H9 (cell line): Measurements from ENCODE around the gene BCAR1. TPM values are rescaled to one million over a fixed set of nuclear protein-coding genes. Genes with fewer than 3 reads are reported as not detected.
A peak's percentile ranks its signal among the peaks of the same experiment; 100 is the strongest.

ENCODE experiments used
- DNase-seq: peaks from one replicate; pipeline ENCODE4 v3.0.0-alpha.2; 2017
- H2AFZ ChIP-seq: one replicate; pipeline ENCODE4 v1.6.1; 2013; ENCODE audit warnings: mild to moderate bottlenecking, low read length, control low read depth, moderate library complexity
- H2AK5ac ChIP-seq: 2 replicates; pipeline ENCODE4 v1.6.1; 2013; ENCODE audit warnings: low read length, control low read depth, mixed read lengths; ENCODE audit not compliant: insufficient read length
- H2BK120ac ChIP-seq: one replicate; pipeline ENCODE4 v1.6.1; 2013; ENCODE audit warnings: low read depth, mild to moderate bottlenecking, low read length, control low read depth, inconsistent platforms; ENCODE audit not compliant: poor library complexity, severe bottlenecking
- H2BK12ac ChIP-seq: 2 replicates; pipeline ENCODE4 v1.6.1; 2013; ENCODE audit warnings: low read length, control low read depth, mixed read lengths, low read depth; ENCODE audit not compliant: insufficient read length
- H2BK15ac ChIP-seq: 2 replicates; pipeline ENCODE4 v1.6.1; 2013; ENCODE audit warnings: low read depth, low read length, control low read depth
- H2BK20ac ChIP-seq: one replicate; pipeline ENCODE4 v1.6.1; 2013; ENCODE audit warnings: low read depth, mild to moderate bottlenecking, low read length, control low read depth, inconsistent platforms; ENCODE audit not compliant: poor library complexity, severe bottlenecking
- H2BK5ac ChIP-seq: 2 replicates; pipeline ENCODE4 v1.6.1; 2013; ENCODE audit warnings: low read length, control low read depth, mixed read lengths; ENCODE audit not compliant: insufficient read length
- H3K14ac ChIP-seq: 2 replicates; pipeline ENCODE4 v1.6.1; 2013; ENCODE audit warnings: low read length, control low read depth; ENCODE audit not compliant: insufficient read depth
- H3K18ac ChIP-seq: 2 replicates; pipeline ENCODE4 v1.6.1; 2013; ENCODE audit warnings: low read depth, mild to moderate bottlenecking, mixed read lengths, low read length, control low read depth; ENCODE audit not compliant: insufficient read length
- H3K23ac ChIP-seq: 2 replicates; pipeline ENCODE4 v1.6.1; 2013; ENCODE audit warnings: low read length, control low read depth, mixed read lengths, low read depth; ENCODE audit not compliant: insufficient read length
- H3K23me2 ChIP-seq: 2 replicates; pipeline ENCODE4 v1.6.1; 2013; ENCODE audit warnings: low read depth, mild to moderate bottlenecking, mixed read lengths, low read length, control low read depth; ENCODE audit not compliant: insufficient read length, poor library complexity, severe bottlenecking
- H3K27ac ChIP-seq: 2 replicates; pipeline ENCODE4 v1.5.1; 2013; ENCODE audit warnings: low read length, control low read depth, mixed read lengths, low read depth; ENCODE audit not compliant: insufficient read length
- H3K27me3 ChIP-seq: 2 replicates; pipeline ENCODE4 v1.6.1; 2013; ENCODE audit warnings: low read length, control low read depth, inconsistent platforms; ENCODE audit not compliant: insufficient read depth
- H3K4ac ChIP-seq: 2 replicates; pipeline ENCODE4 v1.6.1; 2013; ENCODE audit warnings: low read depth, mild to moderate bottlenecking, control low read depth, inconsistent platforms, low read length, moderate library complexity
- H3K4me1 ChIP-seq: 2 replicates; pipeline ENCODE4 v1.6.1; 2013; ENCODE audit warnings: low read length, control low read depth, inconsistent platforms; ENCODE audit not compliant: insufficient read depth
- H3K4me2 ChIP-seq: 2 replicates; pipeline ENCODE4 v1.6.1; 2013; ENCODE audit warnings: low read length, control low read depth, mixed read lengths; ENCODE audit not compliant: insufficient read length, insufficient read depth
- H3K56ac ChIP-seq: 2 replicates; pipeline ENCODE4 v1.6.1; 2013; ENCODE audit warnings: low read depth, mild to moderate bottlenecking, mixed read lengths, low read length, control low read depth; ENCODE audit not compliant: insufficient read length
- H3K79me1 ChIP-seq: 2 replicates; pipeline ENCODE4 v1.6.1; 2013; ENCODE audit warnings: low read depth, mild to moderate bottlenecking, moderate library complexity, low read length, control low read depth, inconsistent platforms; ENCODE audit not compliant: insufficient read depth, poor library complexity, severe bottlenecking
- H3K79me2 ChIP-seq: 2 replicates; pipeline ENCODE4 v1.6.1; 2013; ENCODE audit warnings: low read length, control low read depth, inconsistent platforms; ENCODE audit not compliant: insufficient read depth
- H3K9ac ChIP-seq: 2 replicates; pipeline ENCODE4 v1.6.1; 2013; ENCODE audit warnings: low read length, control low read depth, mixed read lengths; ENCODE audit not compliant: insufficient read length; ENCODE audit errors: extremely low read depth
- H3K9me3 ChIP-seq: one replicate; pipeline ENCODE4 v1.6.1; 2013; ENCODE audit warnings: low read depth, low read length, inconsistent platforms; ENCODE audit not compliant: control insufficient read depth
- H3T11ph ChIP-seq: one replicate; pipeline ENCODE4 v1.6.1; 2013; ENCODE audit warnings: mild to moderate bottlenecking, low read length, control low read depth, inconsistent platforms
- H4K20me1 ChIP-seq: one replicate; pipeline ENCODE4 v1.6.1; 2013; ENCODE audit not compliant: control insufficient read depth, insufficient read length, insufficient read depth
- H4K5ac ChIP-seq: 2 replicates; pipeline ENCODE4 v1.6.1; 2013; ENCODE audit warnings: low read depth, mild to moderate bottlenecking, mixed read lengths, low read length, control low read depth; ENCODE audit not compliant: insufficient read length
- H4K8ac ChIP-seq: replicated peaks from 2 replicates; pipeline ENCODE4 v1.6.1; 2013; ENCODE audit warnings: low read length, control low read depth, mixed read lengths, low read depth; ENCODE audit not compliant: insufficient read length
- H4K91ac ChIP-seq: 2 replicates; pipeline ENCODE4 v1.6.1; 2013; ENCODE audit warnings: low read depth, mild to moderate bottlenecking, moderate library complexity, mixed read lengths, low read length, control low read depth; ENCODE audit not compliant: insufficient read length
- H3K27ac Mint-ChIP-seq, 3 experiments: 2 replicates in 2 of 3; 3 replicates in 1 of 3; pipeline ENCODE4 v1.8.0; 2020 to 2021; ENCODE audit warnings: mixed read lengths in 3 of 3, mild to moderate bottlenecking in 1 of 3, moderate library complexity in 1 of 3
- H3K27me3 Mint-ChIP-seq: 2 replicates; pipeline ENCODE4 v1.8.0; 2021; ENCODE audit warnings: low read depth, mild to moderate bottlenecking, moderate library complexity, mixed read lengths
- H3K36me3 Mint-ChIP-seq, 3 experiments: 2 replicates in 2 of 3; 3 replicates in 1 of 3; pipeline ENCODE4 v1.8.0; 2020 to 2021; ENCODE audit warnings: low read depth in 3 of 3, mixed read lengths in 3 of 3; ENCODE audit not compliant: insufficient read depth in 1 of 3
- H3K4me1 Mint-ChIP-seq, 2 experiments: 2 replicates each; pipeline ENCODE4 v1.8.0; 2020; ENCODE audit warnings: mixed read lengths in 2 of 2
- H3K4me3 Mint-ChIP-seq, 2 experiments: 2 replicates in 1 of 2; 3 replicates in 1 of 2; pipeline ENCODE4 v1.8.0; 2020 to 2021; ENCODE audit warnings: mild to moderate bottlenecking in 2 of 2, mixed read lengths in 2 of 2, moderate library complexity in 1 of 2
- H3K9me3 Mint-ChIP-seq, 2 experiments: 2 replicates in 1 of 2; 3 replicates in 1 of 2; pipeline ENCODE4 v1.8.0; 2020; ENCODE audit warnings: mild to moderate bottlenecking in 2 of 2, mixed read lengths in 2 of 2, moderate library complexity in 1 of 2
- WGBS: extraction: QIAGEN DNeasy Blood & Tissue Kit; methylation state at CpG from one replicate; pipeline ENCODE4 v1.1.7; 2013; ENCODE audit warnings: missing lambda C conversion rate, low lambda C conversion rate, mixed read lengths; ENCODE audit not compliant: insufficient read length; ENCODE audit errors: extremely low coverage; 5-methylcytosine and 5-hydroxymethylcytosine counted together
- total RNA-seq: library from RNA; stranded (reverse); gene quantifications from 2 replicates; pipeline ENCODE4 v1.2.1, GENCODE V29; 2021
- TF ChIP-seq, protein P1 (sequence below): fragments of 200-600 bp; sonication (generic); conservative IDR thresholded peaks from 3 replicates; pipeline ENCODE4 v1.8.0; 2021; ENCODE audit warnings: antibody characterized with exemption, mild to moderate bottlenecking

Gene BCAR1
- total RNA-seq, 1 experiment from 2014 or later = 97.1 TPM

DNA sequence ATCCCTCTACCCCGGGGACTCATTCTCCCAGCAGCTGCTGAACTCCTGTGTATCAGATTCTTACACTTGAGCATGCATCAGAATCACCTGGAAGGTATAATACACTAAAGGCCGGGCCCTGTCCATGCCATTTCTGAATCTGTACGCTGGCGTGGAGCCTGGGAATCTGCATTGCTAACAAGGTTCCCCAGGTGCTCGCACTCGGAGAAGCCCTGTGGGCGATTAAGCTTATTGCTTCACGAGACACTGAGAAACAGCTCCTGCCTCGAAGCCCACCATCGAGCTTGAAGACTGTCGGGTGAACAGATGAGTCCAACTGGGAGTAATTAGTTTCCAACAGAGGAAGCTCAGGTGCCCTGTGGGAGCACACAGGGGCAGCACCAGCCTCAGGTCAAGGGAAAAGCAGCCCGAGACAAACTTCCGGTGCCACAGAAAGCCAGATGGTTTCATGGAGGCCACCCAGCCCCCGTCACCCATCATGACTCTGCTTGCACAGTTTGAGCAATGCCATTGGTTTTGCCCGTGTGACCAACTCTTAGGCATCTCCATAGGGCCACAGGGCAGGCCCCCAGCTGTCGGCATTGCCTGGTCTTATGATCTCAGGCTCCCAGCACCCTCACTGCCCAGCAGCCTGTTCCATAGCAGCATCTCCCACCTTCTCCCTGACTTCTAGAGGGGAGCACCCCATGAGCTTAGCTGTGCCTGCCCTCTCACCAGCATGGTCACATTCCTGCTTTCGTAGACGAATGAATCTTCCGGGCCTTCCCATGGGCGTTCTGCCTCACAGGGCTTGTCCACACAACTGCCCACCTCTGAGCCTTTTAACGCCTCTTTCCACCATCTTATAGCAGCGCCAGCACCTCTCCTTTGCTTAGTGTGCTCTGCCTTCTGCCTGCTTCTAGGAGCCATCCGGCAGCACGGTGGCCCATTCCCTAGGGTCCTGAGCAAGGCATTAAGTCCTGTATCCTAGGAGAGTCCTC, 55.3 kb downstream of the BCAR1 start:
- H3K27ac ChIP-seq = no peak overlapping the region
- no peaks in the 10 kb centered on the region for H3K9me3 ChIP-seq
- no peak for DNase-seq
- Mint-ChIP-seq H3K27me3 (peaks cover 6% of the 10 kb centered on the region), H3K4me3 (no peak overlapping the region), H3K4me1 (peaks cover 0 to 9% of the 10 kb centered on the region in 2 experiments), H3K9me3 (no peaks in the 10 kb centered on the region; a peak in 1 of 5 replicates), H3K27ac (peak overlapping the region in 2 of 3 experiments; percentile 19 to 78; a peak in 2 of 7 replicates), H3K36me3 (no peaks in the 10 kb centered on the region)
- no peak overlapping the region for H3K4me2 ChIP-seq
- H3K27me3 ChIP-seq = no peaks in the 10 kb centered on the region
- no peak overlapping the region for H3T11ph ChIP-seq
- H3K4ac ChIP-seq = no peak overlapping the region
- H3K23ac ChIP-seq = no peak overlapping the region
- H3K9ac ChIP-seq = no peak overlapping the region
- no peaks in the 10 kb centered on the region for H4K20me1 ChIP-seq
- no peak overlapping the region for H3K56ac ChIP-seq
- H2BK5ac ChIP-seq = no peak overlapping the region
- H2AFZ ChIP-seq = no peak overlapping the region
- H4K8ac ChIP-seq = no peak overlapping the region
- no peak overlapping the region for H4K5ac ChIP-seq
- no peak overlapping the region for H2BK15ac ChIP-seq
- H3K79me1 ChIP-seq = no peaks in the 10 kb centered on the region
- H3K79me2 ChIP-seq = no peaks in the 10 kb centered on the region
- H2BK20ac ChIP-seq = no peak overlapping the region
- no peak overlapping the region for H3K18ac ChIP-seq
- H2BK120ac ChIP-seq = no peak overlapping the region
- no peaks in the 10 kb centered on the region for H3K23me2 ChIP-seq
- H2BK12ac ChIP-seq = no peak overlapping the region
- H3K14ac ChIP-seq = no peak overlapping the region
- no peaks in the 10 kb centered on the region for H3K4me1 ChIP-seq
- no peak overlapping the region for H2AK5ac ChIP-seq
- TF ChIP-seq, protein P1, sequence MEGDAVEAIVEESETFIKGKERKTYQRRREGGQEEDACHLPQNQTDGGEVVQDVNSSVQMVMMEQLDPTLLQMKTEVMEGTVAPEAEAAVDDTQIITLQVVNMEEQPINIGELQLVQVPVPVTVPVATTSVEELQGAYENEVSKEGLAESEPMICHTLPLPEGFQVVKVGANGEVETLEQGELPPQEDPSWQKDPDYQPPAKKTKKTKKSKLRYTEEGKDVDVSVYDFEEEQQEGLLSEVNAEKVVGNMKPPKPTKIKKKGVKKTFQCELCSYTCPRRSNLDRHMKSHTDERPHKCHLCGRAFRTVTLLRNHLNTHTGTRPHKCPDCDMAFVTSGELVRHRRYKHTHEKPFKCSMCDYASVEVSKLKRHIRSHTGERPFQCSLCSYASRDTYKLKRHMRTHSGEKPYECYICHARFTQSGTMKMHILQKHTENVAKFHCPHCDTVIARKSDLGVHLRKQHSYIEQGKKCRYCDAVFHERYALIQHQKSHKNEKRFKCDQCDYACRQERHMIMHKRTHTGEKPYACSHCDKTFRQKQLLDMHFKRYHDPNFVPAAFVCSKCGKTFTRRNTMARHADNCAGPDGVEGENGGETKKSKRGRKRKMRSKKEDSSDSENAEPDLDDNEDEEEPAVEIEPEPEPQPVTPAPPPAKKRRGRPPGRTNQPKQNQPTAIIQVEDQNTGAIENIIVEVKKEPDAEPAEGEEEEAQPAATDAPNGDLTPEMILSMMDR = no peak
- H4K91ac ChIP-seq = no peak overlapping the region
- WGBS = no CpG with 5 or more reads among the region's 24 CpGs
